SK-N-SH (cell line): ENCODE results near the gene AHRR. TPM values are rescaled to one million over a fixed set of nuclear protein-coding genes. Genes with fewer than 3 reads are reported as not detected.

Experiments
- CTCF ChIA-PET: fragments of 300-600, 350-600 bp; formaldehyde crosslinking; extraction: SDS; loops from one replicate; lab custom pipeline; 2021; lab: Yijun Ruan, JAX
- POLR2A ChIA-PET: fragments of 350-600 bp; sonication (Branson Sonifier 250); formaldehyde crosslinking; extraction: SDS; loops from one replicate; lab custom pipeline; 2020; ENCODE audit warnings: antibody characterized with exemption, inconsistent platforms; lab: Yijun Ruan, JAX
- DNase-seq: peaks from one replicate; pipeline ENCODE4 v3.0.0; 2012
- H2AFZ ChIP-seq: fragments of 200-600 bp; sonication (generic); 2 replicates; pipeline ENCODE4 v1.8.1; 2016; ENCODE audit warnings: antibody characterized with exemption, mild to moderate bottlenecking, low read depth
- H3F3A ChIP-seq: fragments of 200-600 bp; sonication (generic); replicated peaks from 2 replicates; pipeline ENCODE3; 2016; ENCODE audit warnings: antibody characterized with exemption, mild to moderate bottlenecking; ENCODE audit not compliant: insufficient read depth
- H3K27ac ChIP-seq, 2 experiments: fragments of 200-500 bp in 1 of 2; fragments of 200-600 bp in 1 of 2; sonication (Bioruptor generic) in 1 of 2; sonication (generic), shearing (Covaris generic) in 1 of 2; 2 replicates each; pipeline versions ENCODE4 v1.5.1 to v1.6.1; 2014 to 2016; ENCODE audit warnings: low read depth in 2 of 2, inconsistent platforms in 1 of 2, low read length in 1 of 2, mild to moderate bottlenecking in 1 of 2, mixed read lengths in 1 of 2
- H3K27me3 ChIP-seq: fragments of 200-600 bp; sonication (generic), shearing (Covaris generic); 2 replicates; pipeline ENCODE4 v1.6.1; 2016; ENCODE audit warnings: mixed run types; ENCODE audit not compliant: insufficient read depth
- H3K36me3 ChIP-seq, 2 experiments: fragments of 200-500 bp in 1 of 2; fragments of 200-600 bp in 1 of 2; sonication (Bioruptor generic) in 1 of 2; sonication (generic) in 1 of 2; replicated peaks in 1 of 2; 2 replicates each; pipeline versions ENCODE3 to v1.5.1; 2014 to 2016; ENCODE audit warnings: low read length in 1 of 2, mild to moderate bottlenecking in 1 of 2; ENCODE audit not compliant: insufficient read depth in 2 of 2, control insufficient read depth in 1 of 2
- H3K4me1 ChIP-seq, 2 experiments: fragments of 200-500 bp in 1 of 2; fragments of 200-600 bp in 1 of 2; sonication (Bioruptor generic) in 1 of 2; sonication (generic), shearing (Covaris generic) in 1 of 2; 2 replicates each; pipeline versions ENCODE4 v1.5.1 to v1.6.1; 2014 to 2016; ENCODE audit warnings: low read depth in 1 of 2, low read length in 1 of 2, mixed run types in 1 of 2; ENCODE audit not compliant: insufficient read depth in 2 of 2, control insufficient read depth in 1 of 2
- H3K4me2 ChIP-seq: fragments of 200-600 bp; sonication (generic), shearing (Covaris generic); 2 replicates; pipeline ENCODE4 v1.6.1; 2017; ENCODE audit warnings: mixed run types
- H3K4me3 ChIP-seq, 2 experiments: fragments of 200-500 bp in 1 of 2; fragments of 200-600 bp in 1 of 2; sonication (Bioruptor generic) in 1 of 2; sonication (generic), shearing (Covaris generic) in 1 of 2; 2 replicates each; pipeline versions ENCODE4 v1.5.1 to v1.8.1; 2014 to 2016; ENCODE audit warnings: low read depth in 2 of 2, inconsistent platforms in 1 of 2, low read length in 1 of 2, mild to moderate bottlenecking in 1 of 2, mixed read lengths in 1 of 2, moderate library complexity in 1 of 2
- H3K79me2 ChIP-seq: fragments of 200-600 bp; sonication (generic); 2 replicates; pipeline ENCODE4 v1.8.1; 2017; ENCODE audit warnings: mild to moderate bottlenecking; ENCODE audit not compliant: insufficient read depth
- H3K9ac ChIP-seq: fragments of 200-600 bp; sonication (generic); 2 replicates; pipeline ENCODE4 v1.6.1; 2017; ENCODE audit warnings: mixed run types
- H3K9me2 ChIP-seq: fragments of 200-600 bp; sonication (generic); 2 replicates; pipeline ENCODE4 v1.6.1; 2017; ENCODE audit warnings: mixed run types
- H3K9me3 ChIP-seq: fragments of 200-600 bp; sonication (generic); 2 replicates; pipeline ENCODE4 v1.6.1; 2017; ENCODE audit warnings: mixed run types, mild to moderate bottlenecking, moderate library complexity
- H4K20me1 ChIP-seq: fragments of 200-600 bp; sonication (generic); 2 replicates; pipeline ENCODE4 v1.6.1; 2017; ENCODE audit warnings: mild to moderate bottlenecking, mixed run types; ENCODE audit not compliant: insufficient read depth
- CHD2 ChIP-seq: fragments of 150-350 bp; IDR thresholded peaks from 2 replicates; pipeline ENCODE4 v1.6.1; 2018; ENCODE audit warnings: low read length; ENCODE audit not compliant: partially characterized antibody
- CTCF ChIP-seq: fragments of 200-600 bp; sonication (generic); IDR thresholded peaks from 2 replicates; pipeline ENCODE4 v1.6.1; 2017; ENCODE audit warnings: antibody characterized with exemption, mild to moderate bottlenecking, moderate library complexity
- ELF1 ChIP-seq: IDR thresholded peaks from 2 replicates; pipeline ENCODE4 v1.4.0; 2012
- EZH2phosphoT487 ChIP-seq: fragments of 200-600 bp; sonication (generic); IDR thresholded peaks from 2 replicates; pipeline ENCODE4 v1.6.1; 2017; ENCODE audit warnings: low read depth, mixed run types, mild to moderate bottlenecking, antibody characterized with exemption, moderate library complexity, borderline replicate concordance
- GABPA ChIP-seq: IDR thresholded peaks from 2 replicates; pipeline ENCODE4 v1.4.0; 2012; ENCODE audit warnings: low read depth, mild to moderate bottlenecking
- MAX ChIP-seq: IDR thresholded peaks from 2 replicates; pipeline ENCODE4 v1.4.0; 2012; ENCODE audit warnings: low read depth
- MXI1 ChIP-seq: IDR thresholded peaks from 2 replicates; pipeline ENCODE4 v1.6.1; 2012; ENCODE audit warnings: mild to moderate bottlenecking, low read depth, low read length, improper control_type of control experiment
- NRF1 ChIP-seq: IDR thresholded peaks from 2 replicates; pipeline ENCODE4 v1.6.1; 2012; ENCODE audit warnings: low read depth, mild to moderate bottlenecking, low read length
- PBX3 ChIP-seq: IDR thresholded peaks from 2 replicates; pipeline ENCODE4; 2012
- RAD21 ChIP-seq: IDR thresholded peaks from 2 replicates; pipeline ENCODE4 v1.6.1; 2012; ENCODE audit warnings: mild to moderate bottlenecking, low read length
- REST ChIP-seq: IDR thresholded peaks from 2 replicates; pipeline ENCODE4 v1.6.1; 2012; ENCODE audit warnings: mild to moderate bottlenecking, low read depth, low read length, moderate library complexity
- RFX5 ChIP-seq: IDR thresholded peaks from 2 replicates; pipeline ENCODE4 v1.6.1; 2012; ENCODE audit warnings: mild to moderate bottlenecking, improper control_type of control experiment, low read length
- RXRA ChIP-seq: IDR thresholded peaks from 2 replicates; pipeline ENCODE4 v1.4.0; 2012; ENCODE audit warnings: low read depth, mild to moderate bottlenecking, borderline replicate concordance
- SIN3A ChIP-seq: IDR thresholded peaks from 2 replicates; pipeline ENCODE4 v1.6.1; 2012; ENCODE audit warnings: low read depth, mild to moderate bottlenecking, low read length, moderate library complexity, borderline replicate concordance
- TCF12 ChIP-seq: IDR thresholded peaks from 2 replicates; pipeline ENCODE4 v1.4.0; 2012
- YY1 ChIP-seq: IDR thresholded peaks from 2 replicates; pipeline ENCODE4 v1.4.0; 2012; ENCODE audit warnings: low read depth, mild to moderate bottlenecking
- WGBS: methylation state at CpG from one replicate; pipeline ENCODE4 v1.1.6; 2017; ENCODE audit warnings: low lambda C conversion rate; 5-methylcytosine and 5-hydroxymethylcytosine counted together
- polyA plus RNA-seq, 3 experiments: library from polyadenylated mRNA; depleted of rRNA; stranded (reverse); fragments of >200 nt; gene quantifications; 2 replicates each; pipeline ENCODE4 v1.2.3, GENCODE V29; 2012

Gene AHRR
- polyA plus RNA-seq, 1 of the 3 experiments (the other 2 are of a cell fraction) = 0.71 TPM

GRCh38 chr5:428219-428618 is 106.7 kb downstream of the AHRR start (continued):
- TF ChIP-seq CTCF = no peak
- no peak for TF ChIP-seq PBX3
- TF ChIP-seq GABPA = no peak
- TF ChIP-seq EZH2phosphoT487 = no peak
- TF ChIP-seq YY1 = no peak

- Histone ChIP-seq H4K20me1 (no peaks in the 10 kb centered on the region), H3K4me3 (no peak overlapping the region), H3K9ac (no peak overlapping the region), H3K9me2 (no peaks in the 10 kb centered on the region), H3F3A (no peaks in the 10 kb centered on the region), H3K27me3 (no peaks in the 10 kb centered on the region), H3K79me2 (no peaks in the 10 kb centered on the region), H3K9me3 (no peaks in the 10 kb centered on the region), H3K4me1 (peaks cover 0 to 3% of the 10 kb centered on the region in 2 experiments; a peak in 1 of 4 replicates), H3K4me2 (no peak overlapping the region), H3K36me3 (no peaks in the 10 kb centered on the region), H2AFZ (no peak overlapping the region), H3K27ac (no peak overlapping the region)
- WGBS = 74% methylated on average over 18 of the region's 22 CpGs
- no peak for DNase-seq
- CTCF ChIA-PET = interaction anchor here (0.9 kb wide), 1 partner anchor 240 kb away, joined by 3 read pairs; no protein-coding TSS in a partner anchor
- TF ChIP-seq REST (no peak), RFX5 (no peak), RAD21 (no peak), PBX3 (no peak), NRF1 (no peak), ELF1 (no peak), CHD2 (no peak), MAX (no peak), RXRA (no peak), SIN3A (no peak), TCF12 (no peak), MXI1 (no peak)
- POLR2A ChIA-PET = no interaction called here
Observed at GRCh38 chr5:428754-429452, 107.4 kb downstream of the AHRR start.
